Measurements from ENCODE around the gene KLC4.

The KLC4 gene

DNA sequence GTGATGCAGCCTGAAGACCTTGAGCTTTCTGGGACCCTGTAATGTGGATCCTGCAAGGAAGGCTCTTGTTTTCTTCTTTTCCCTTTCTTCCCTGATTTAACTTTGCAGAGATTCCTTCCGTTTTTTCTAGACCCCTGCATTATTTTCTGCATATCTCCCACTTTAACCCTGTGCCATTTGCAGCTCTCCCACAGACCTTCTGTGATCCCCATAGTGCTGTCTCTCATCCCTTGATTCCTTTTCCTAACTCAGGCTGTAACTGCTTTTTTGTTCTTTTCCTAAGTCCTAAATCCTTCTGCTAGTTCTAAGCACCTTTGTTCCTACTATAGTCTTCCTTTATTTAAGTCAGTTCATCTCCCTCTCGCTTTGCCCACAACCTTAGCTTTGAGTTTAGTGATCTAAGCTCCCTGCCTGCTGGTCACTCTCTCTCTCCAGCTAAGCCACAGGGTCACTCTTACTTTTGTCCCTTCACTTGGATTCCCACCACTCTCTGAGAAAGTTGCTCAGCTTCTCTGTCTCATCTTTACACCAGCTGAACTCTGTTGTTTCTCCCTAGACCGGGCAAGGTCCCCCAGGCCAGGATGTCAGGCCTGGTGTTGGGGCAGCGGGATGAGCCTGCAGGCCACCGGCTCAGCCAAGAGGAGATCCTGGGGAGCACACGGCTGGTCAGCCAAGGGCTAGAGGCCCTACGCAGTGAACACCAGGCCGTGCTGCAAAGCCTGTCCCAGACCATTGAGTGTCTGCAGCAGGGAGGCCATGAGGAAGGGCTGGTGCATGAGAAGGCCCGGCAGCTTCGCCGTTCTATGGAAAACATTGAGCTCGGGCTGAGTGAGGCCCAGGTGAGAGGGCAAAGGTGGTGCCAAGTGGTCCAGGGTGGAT lies 1.6 kb downstream of the KLC4 start:
- Histone ChIP-seq H3K4me1 (ENCODE audit: insufficient read depth, low read length) (peaks cover 16% of the 10 kb centered on the region), H2AFZ (ENCODE audit: low read depth, low read length) (no peak overlapping the region), H3K9me3 (ENCODE audit: low read length) (no peaks in the 10 kb centered on the region), H3K27me3 (ENCODE audit: insufficient read depth, low read length) (no peaks in the 10 kb centered on the region), H3K4me3 (ENCODE audit: low read length) (peak overlapping the region; percentile 81), H3K36me3 (ENCODE audit: insufficient read depth, low read length) (peaks cover 21% of the 10 kb centered on the region)

DNA sequence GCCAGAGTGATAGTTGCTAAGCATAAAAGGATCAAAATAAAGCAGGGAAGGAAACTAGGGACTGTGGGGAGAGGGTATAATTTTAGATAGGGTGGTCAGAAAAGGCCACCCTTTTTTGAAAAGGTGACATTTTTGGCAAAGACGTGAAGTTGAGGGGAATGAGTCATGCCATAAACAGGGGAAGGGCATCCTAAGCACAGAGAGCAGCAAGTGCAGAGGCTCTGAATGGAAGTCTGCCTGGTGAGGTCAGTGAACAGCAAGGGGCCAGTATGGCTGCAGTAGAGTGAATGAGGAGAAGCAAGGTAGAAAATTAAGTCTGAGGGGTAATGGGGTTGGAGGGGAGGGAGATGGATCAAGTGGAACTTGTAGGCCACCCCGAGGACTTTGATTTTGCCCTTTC lies 2.4 kb downstream of the KLC4 start:
- no peaks in the 10 kb centered on the region for H3K27me3 ChIP-seq (ENCODE audit: insufficient read depth, low read length)
- peaks cover 21% of the 10 kb centered on the region for H3K36me3 ChIP-seq (ENCODE audit: insufficient read depth, low read length)
- no peak overlapping the region for H3K4me3 ChIP-seq (ENCODE audit: low read length)
- no peak overlapping the region for H2AFZ ChIP-seq (ENCODE audit: low read depth, low read length)
- H3K4me1 ChIP-seq (ENCODE audit: insufficient read depth, low read length): peaks cover 16% of the 10 kb centered on the region
- H3K9me3 ChIP-seq (ENCODE audit: low read length): no peaks in the 10 kb centered on the region

DNA sequence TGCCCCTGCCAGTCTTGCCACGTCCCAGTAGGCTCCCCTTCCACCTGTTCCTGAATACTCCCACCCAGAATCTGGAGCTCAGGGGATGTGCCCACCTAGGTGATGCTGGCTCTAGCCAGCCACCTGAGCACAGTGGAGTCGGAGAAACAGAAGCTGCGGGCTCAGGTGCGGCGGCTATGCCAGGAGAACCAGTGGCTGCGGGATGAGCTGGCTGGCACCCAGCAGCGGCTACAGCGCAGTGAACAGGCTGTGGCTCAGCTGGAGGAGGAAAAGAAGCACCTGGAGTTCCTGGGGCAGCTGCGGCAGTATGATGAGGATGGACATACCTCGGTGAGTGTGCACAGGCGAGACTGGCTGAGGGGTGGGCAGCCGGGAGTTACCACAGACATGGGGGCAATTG lies 3.4 kb downstream of the KLC4 start:
- no peak overlapping the region for H3K4me3 ChIP-seq (ENCODE audit: low read length)
- no peaks in the 10 kb centered on the region for H3K9me3 ChIP-seq (ENCODE audit: low read length)
- H3K27me3 ChIP-seq (ENCODE audit: insufficient read depth, low read length): no peaks in the 10 kb centered on the region
- peaks cover 16% of the 10 kb centered on the region for H3K4me1 ChIP-seq (ENCODE audit: insufficient read depth, low read length)
- H3K36me3 ChIP-seq (ENCODE audit: insufficient read depth, low read length): peaks cover 18% of the 10 kb centered on the region
- H2AFZ ChIP-seq (ENCODE audit: low read depth, low read length): no peak overlapping the region

DNA sequence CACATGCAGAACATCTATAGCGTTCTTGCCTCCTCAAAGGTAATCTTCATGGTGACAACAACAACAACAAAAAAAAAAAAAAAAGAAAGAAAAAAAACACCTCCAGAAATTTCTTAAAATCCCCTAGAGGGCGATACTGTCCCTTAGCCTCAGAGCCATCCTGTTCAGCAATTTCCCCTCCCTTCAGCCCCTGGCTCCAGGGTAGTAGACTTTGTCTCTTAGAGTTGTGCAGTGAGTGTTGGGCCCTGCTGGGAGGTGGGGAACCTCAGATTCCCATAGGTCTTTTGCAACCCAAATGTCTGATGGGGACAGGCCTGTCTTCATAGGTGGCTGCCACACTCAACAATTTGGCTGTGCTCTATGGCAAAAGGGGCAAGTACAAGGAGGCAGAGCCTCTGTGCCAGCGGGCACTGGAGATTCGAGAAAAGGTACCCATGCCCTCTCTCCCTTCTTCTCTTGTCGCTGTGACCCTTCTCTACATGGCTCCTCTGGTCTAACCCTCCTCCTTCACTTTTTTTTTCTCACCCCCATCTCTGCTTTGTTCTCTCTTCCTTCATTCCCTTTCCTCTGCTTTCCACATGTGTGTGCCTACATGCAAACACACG lies 10.7 kb downstream of the KLC4 start:
- Histone ChIP-seq H3K27me3 (ENCODE audit: insufficient read depth, low read length) (no peaks in the 10 kb centered on the region), H3K4me3 (ENCODE audit: low read length) (no peak overlapping the region), H2AFZ (ENCODE audit: low read depth, low read length) (no peak overlapping the region), H3K4me1 (ENCODE audit: insufficient read depth, low read length) (peaks cover 3% of the 10 kb centered on the region), H3K9me3 (ENCODE audit: low read length) (no peaks in the 10 kb centered on the region), H3K36me3 (ENCODE audit: insufficient read depth, low read length) (peaks cover 20% of the 10 kb centered on the region)

DNA sequence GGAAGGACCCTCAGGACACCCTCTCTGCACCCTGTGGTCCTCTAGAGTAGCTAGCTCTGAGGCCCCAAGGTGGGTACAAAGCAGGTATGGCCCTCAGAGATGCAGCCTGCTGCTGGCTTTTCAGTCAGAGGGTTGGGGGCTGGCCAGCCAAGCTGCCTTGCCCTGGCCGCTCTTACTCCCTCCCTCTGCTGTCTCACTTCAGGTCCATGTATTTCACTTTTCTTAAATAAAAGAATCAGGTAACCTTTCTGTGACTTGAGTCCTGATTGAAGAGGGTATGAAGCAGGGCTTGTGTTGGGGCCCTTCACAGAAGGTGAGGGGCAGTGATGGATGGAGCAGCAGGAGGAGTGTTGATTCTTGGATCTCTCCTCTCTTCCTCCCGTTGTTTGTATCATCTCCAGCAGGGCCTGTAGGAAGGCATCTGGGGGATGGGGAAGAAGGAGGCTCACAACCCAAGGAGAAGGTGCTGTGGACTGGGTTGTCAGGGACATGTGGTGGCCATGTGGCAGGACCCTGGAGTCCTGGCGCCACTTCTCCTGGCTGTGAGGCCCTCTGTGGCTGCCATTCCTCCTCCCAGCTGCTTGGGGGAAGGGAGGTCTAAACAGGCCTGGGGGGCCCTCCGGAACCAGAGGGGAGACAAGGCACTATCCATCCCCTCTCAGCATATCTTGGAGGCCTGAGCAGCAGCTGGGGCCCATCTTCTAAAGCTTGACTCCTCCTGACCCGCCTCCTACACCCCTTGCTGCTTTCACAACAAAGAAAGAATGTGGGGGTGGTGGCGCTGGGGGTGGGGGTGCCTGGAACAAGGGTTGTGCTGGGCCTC lies 15.6 kb downstream of the KLC4 start:
- no peaks in the 10 kb centered on the region for H3K27me3 ChIP-seq (ENCODE audit: insufficient read depth, low read length)
- no peaks in the 10 kb centered on the region for H3K9me3 ChIP-seq (ENCODE audit: low read length)
- peaks cover 24% of the 10 kb centered on the region for H3K4me1 ChIP-seq (ENCODE audit: insufficient read depth, low read length)
- H3K36me3 ChIP-seq (ENCODE audit: insufficient read depth, low read length): peaks cover 11% of the 10 kb centered on the region
- H2AFZ ChIP-seq (ENCODE audit: low read depth, low read length): no peak overlapping the region
- peak overlapping the region; percentile 55 for H3K4me3 ChIP-seq (ENCODE audit: low read length)

DNA sequence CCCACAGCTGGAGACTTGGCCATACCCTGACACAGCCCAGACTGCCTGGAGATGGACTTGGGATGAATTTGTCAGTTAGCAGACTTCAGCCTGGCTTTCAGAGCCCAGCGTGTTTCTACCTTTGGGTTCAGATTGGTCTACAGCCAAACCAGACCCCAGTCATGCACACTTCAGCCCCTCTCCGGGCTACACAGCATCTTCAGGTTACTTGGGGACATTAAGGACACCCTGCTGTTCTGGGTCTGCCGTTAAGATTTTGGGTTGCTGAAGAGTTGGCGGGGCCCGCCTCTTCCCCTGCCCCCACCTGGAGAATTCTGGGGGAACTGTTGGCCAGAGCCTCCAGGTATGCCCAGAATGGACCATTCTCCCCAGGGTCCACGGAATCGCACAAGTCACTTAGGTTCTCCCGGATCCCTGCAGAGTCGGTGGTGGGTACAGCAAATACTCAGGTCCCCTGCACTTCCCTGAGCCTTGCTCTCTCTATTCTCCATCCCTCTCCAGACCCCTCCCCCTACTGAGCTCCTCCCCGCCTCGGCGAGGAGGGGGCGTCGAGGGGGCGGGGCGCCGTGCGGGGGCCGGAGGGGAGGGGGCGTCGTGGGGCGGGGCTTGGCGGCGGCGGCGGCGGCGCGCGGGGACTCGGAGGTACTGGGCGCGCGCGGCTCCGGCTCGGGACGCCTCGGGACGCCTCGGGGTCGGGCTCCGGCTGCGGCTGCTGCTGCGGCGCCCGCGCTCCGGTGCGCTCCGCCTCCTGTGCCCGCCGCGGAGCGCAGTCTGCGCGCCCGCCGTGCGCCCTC lies 16.4 kb downstream of the KLC4 start, which contains the start of gene PTK7:
PTK7 (plus strand) TSS at position 645 of the 794 bp plus-strand sequence. CDS start 175 bp downstream, outside the sequence.
- H3K27me3 ChIP-seq (ENCODE audit: insufficient read depth, low read length): no peaks in the 10 kb centered on the region
- H3K4me1 ChIP-seq (ENCODE audit: insufficient read depth, low read length): peaks cover 24% of the 10 kb centered on the region
- peaks cover 11% of the 10 kb centered on the region for H3K36me3 ChIP-seq (ENCODE audit: insufficient read depth, low read length)
- no peaks in the 10 kb centered on the region for H3K9me3 ChIP-seq (ENCODE audit: low read length)
- H3K4me3 ChIP-seq (ENCODE audit: low read length): peak within 1 kb of the TSS; percentile 94
- H2AFZ ChIP-seq (ENCODE audit: low read depth, low read length): peak within 1 kb of the TSS; percentile 73

DNA sequence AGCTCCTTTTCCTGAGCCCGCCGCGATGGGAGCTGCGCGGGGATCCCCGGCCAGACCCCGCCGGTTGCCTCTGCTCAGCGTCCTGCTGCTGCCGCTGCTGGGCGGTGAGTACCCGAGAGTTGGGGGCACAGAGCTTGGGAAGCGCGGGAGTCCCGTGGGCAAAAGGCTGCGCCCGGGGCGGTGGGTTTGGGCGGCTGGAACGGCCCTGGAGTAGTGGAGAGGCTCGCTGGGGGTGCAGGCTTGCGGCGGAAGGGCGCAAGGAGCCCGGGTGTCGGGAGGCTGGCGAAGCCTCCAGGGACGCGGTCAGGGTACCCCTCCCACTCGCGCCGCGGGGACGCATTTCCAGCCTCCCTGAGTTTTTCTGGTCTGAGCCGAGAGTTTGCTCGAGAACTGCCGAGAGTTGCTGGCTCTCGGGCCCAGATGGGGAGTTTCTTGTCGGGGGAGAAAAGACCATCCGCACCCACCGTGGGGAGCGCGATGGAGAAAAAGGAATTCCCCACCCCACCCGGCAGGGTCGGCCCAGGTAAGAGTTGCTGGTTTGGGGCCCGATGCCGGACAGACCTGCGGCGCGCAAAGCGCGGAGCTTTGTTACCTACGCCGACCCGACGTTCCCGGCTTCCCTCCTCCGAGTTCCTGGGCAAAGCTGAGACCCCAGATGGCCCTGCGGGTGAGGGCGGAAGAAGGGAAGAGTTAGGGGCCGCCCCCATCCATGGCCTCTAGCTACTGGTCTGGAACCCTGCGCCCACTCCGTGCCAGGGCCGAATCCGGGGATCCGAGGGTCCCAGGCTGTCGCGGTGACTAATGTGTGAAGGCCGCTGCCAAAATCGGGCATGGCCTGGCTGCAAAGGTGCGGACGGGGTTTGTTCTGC lies 17.3 kb downstream of the KLC4 start:
- peaks cover 11% of the 10 kb centered on the region for H3K36me3 ChIP-seq (ENCODE audit: insufficient read depth, low read length)
- peak overlapping the region; percentile 21 for H2AFZ ChIP-seq (ENCODE audit: low read depth, low read length)
- H3K27me3 ChIP-seq (ENCODE audit: insufficient read depth, low read length): no peaks in the 10 kb centered on the region
- H3K4me3 ChIP-seq (ENCODE audit: low read length): peak overlapping the region; percentile 94
- peaks cover 24% of the 10 kb centered on the region for H3K4me1 ChIP-seq (ENCODE audit: insufficient read depth, low read length)
- no peaks in the 10 kb centered on the region for H3K9me3 ChIP-seq (ENCODE audit: low read length)

DNA sequence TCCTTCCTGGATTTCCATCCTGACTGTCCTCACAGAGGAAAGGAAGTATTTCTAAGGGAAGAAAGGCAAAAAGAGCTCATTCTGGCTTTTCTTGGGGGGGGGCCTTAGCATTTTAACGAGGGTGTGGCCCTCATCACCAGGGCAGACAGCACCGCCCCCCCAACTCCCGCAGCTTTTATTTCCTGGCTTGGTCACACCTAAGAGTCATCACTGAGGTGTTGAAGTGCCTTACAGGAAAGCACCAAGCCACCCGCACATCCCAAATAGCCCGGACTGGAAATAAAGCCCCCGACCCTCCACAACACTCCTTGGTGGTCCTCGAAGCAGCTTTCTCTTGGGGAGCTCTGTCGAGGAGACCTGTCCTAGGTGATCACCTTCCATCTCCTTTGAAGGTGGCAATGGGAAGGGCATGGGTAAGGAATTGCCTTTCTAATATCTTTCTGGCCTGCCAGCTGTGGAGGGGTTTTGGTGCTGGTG lies 17.9 kb downstream of the KLC4 start:
- peaks cover 11% of the 10 kb centered on the region for H3K36me3 ChIP-seq (ENCODE audit: insufficient read depth, low read length)
- peak overlapping the region; percentile 21 for H2AFZ ChIP-seq (ENCODE audit: low read depth, low read length)
- H3K4me1 ChIP-seq (ENCODE audit: insufficient read depth, low read length): peaks cover 24% of the 10 kb centered on the region
- peak overlapping the region; percentile 94 for H3K4me3 ChIP-seq (ENCODE audit: low read length)
- H3K27me3 ChIP-seq (ENCODE audit: insufficient read depth, low read length): no peaks in the 10 kb centered on the region
- no peaks in the 10 kb centered on the region for H3K9me3 ChIP-seq (ENCODE audit: low read length)

DNA sequence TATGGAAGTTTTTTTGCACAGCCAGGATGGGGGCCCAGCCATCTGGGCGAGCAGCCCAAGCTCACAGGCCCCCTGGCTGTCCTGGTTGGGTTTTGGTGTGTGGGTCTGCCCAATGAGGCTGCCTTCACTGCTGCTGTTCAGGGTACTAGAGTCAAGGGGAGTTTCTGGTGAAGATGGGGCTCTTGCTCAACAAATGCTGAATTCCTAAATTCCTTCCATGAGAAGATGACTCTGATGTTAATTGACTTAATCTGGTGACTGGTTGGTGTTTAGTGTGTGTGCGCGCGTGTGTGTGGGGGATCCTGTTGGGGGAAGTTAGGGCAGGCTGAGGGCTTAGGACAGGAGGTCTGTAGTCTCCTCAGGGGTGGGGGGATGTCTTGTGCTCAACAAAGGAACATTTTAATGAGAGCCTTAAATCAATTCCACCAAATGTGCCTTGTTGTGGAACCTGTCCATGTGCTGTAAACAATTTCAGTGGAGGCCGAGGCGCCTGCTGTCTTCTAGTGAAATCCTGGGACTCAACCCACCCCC lies 18.6 kb downstream of the KLC4 start:
- no peaks in the 10 kb centered on the region for H3K9me3 ChIP-seq (ENCODE audit: low read length)
- H3K4me1 ChIP-seq (ENCODE audit: insufficient read depth, low read length): peaks cover 24% of the 10 kb centered on the region
- peak overlapping the region; percentile 94 for H3K4me3 ChIP-seq (ENCODE audit: low read length)
- no peaks in the 10 kb centered on the region for H3K27me3 ChIP-seq (ENCODE audit: insufficient read depth, low read length)
- peaks cover 7% of the 10 kb centered on the region for H3K36me3 ChIP-seq (ENCODE audit: insufficient read depth, low read length)
- no peak overlapping the region for H2AFZ ChIP-seq (ENCODE audit: low read depth, low read length)

DNA sequence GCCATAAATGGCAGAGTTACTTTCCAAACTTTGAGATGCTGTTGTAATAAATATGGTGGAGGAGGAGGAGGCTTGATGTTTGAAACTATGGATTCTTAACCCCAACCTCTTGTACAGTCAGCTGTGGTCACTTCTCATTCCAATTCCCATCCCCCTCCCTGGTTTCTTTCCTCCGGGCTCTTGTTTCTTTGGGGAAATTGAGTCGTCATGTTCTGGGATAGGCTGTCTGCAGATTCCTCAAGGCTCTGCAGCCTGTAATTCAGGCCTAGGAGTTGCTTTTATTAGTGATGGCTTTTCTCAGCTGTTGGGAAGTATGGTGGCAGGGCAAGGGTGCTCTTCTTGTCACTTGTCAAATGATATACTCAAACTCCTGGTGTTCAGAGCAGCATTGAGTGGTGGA lies 19.3 kb downstream of the KLC4 start:
- Histone ChIP-seq H3K27me3 (ENCODE audit: insufficient read depth, low read length) (no peaks in the 10 kb centered on the region), H3K9me3 (ENCODE audit: low read length) (no peaks in the 10 kb centered on the region), H3K4me3 (ENCODE audit: low read length) (no peak overlapping the region), H3K36me3 (ENCODE audit: insufficient read depth, low read length) (peaks cover 5% of the 10 kb centered on the region), H3K4me1 (ENCODE audit: insufficient read depth, low read length) (peaks cover 24% of the 10 kb centered on the region), H2AFZ (ENCODE audit: low read depth, low read length) (no peak overlapping the region)

DNA sequence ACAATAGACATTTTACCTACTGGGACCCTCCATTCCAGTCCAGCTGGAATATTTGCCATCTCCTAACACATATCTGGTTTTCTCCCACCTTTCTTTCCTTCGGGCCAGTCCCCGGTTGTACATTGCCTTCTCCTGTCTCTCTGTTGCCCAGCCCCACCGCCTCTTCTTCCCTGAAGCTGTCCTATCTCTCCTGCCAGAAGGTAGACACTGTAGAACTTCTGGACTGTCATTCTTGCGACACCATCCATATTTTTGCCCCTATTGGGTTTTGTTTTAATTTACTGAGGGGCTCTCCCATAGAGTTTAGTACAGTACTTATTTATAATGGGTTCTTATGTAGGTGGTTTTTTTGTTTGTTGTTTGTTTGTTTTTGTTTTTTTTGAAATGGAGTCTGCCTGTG lies 21.6 kb downstream of the KLC4 start:
- Histone ChIP-seq H3K36me3 (ENCODE audit: insufficient read depth, low read length) (no peaks in the 10 kb centered on the region), H2AFZ (ENCODE audit: low read depth, low read length) (no peak overlapping the region), H3K27me3 (ENCODE audit: insufficient read depth, low read length) (no peaks in the 10 kb centered on the region), H3K4me3 (ENCODE audit: low read length) (no peak overlapping the region), H3K9me3 (ENCODE audit: low read length) (no peaks in the 10 kb centered on the region), H3K4me1 (ENCODE audit: insufficient read depth, low read length) (peaks cover 14% of the 10 kb centered on the region)
